HAP-1 (cell line): ENCODE results near the gene DNAJB12.
"Not testable (repeated sequence)": the region's sequence is repeated elsewhere in the genome, so short reads cannot be mapped to it uniquely, and the experiment has no call there.

Experiments
- DNase-seq, 2 experiments: peaks; one replicate each; pipeline ENCODE4 v3.0.0-alpha.2; 2016 to 2020; ENCODE audit warnings: low spot score in 2 of 2
- H3K27me3 ChIP-seq: fragments of 250-450 bp; sonication (Bioruptor Pico); 2 replicates; pipeline ENCODE4 v1.5.1; 2020; ENCODE audit warnings: low read depth, mild to moderate bottlenecking, moderate library complexity
- H3K36me3 ChIP-seq: fragments of 250-450 bp; sonication (Bioruptor Pico); replicated peaks from 2 replicates; pipeline ENCODE4 v1.5.1; 2020; ENCODE audit warnings: mild to moderate bottlenecking
- H3K4me1 ChIP-seq: fragments of 250-450 bp; sonication (Bioruptor Pico); 2 replicates; pipeline ENCODE4 v1.5.1; 2020; ENCODE audit warnings: mild to moderate bottlenecking
- H3K4me3 ChIP-seq: fragments of 250-450 bp; sonication (Bioruptor Pico); 2 replicates; pipeline ENCODE4 v1.5.1; 2020; ENCODE audit warnings: mild to moderate bottlenecking, moderate library complexity
- H3K9me3 ChIP-seq: fragments of 250-450 bp; sonication (Bioruptor Pico); 2 replicates; pipeline ENCODE4 v1.5.1; 2020; ENCODE audit warnings: mild to moderate bottlenecking, moderate library complexity
- in situ Hi-C: fragments of 300-500 bp; cut with MboI; formaldehyde crosslinking; loops from 3 replicates; pipeline ENCODE4 v1.14.3; 2020; ENCODE audit warnings: low sequenced_read_pairs, inconsistent platforms, mixed read lengths

Gene DNAJB12

DNA sequence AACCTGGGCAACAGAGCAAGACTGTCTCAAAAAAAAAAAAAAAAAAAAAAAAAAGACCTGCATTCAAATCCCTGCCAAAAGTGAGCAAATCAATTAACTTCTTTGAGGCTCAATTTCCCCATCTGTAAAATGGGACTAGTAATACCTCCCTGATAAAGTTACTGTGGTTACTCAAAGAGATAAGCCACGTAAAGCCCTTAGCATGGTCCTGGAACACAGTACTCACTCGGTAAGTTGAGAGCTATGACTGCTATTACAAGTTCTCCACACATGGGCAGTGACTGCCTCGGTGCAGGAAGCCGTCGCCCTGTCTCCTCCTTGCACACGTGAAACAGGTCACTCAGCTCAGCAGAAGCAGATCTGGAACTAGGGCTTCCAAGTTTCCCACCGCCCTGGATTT, 43.1 kb downstream of the DNAJB12 start:
- Histone ChIP-seq H3K4me3 (no peak overlapping the region), H3K27me3 (no peaks in the 10 kb centered on the region), H3K36me3 (no peaks in the 10 kb centered on the region), H3K9me3 (no peaks in the 10 kb centered on the region), H3K4me1 (peaks cover 7% of the 10 kb centered on the region)
- in situ Hi-C loops, result no loop called here
- DNase-seq, result no peak

DNA sequence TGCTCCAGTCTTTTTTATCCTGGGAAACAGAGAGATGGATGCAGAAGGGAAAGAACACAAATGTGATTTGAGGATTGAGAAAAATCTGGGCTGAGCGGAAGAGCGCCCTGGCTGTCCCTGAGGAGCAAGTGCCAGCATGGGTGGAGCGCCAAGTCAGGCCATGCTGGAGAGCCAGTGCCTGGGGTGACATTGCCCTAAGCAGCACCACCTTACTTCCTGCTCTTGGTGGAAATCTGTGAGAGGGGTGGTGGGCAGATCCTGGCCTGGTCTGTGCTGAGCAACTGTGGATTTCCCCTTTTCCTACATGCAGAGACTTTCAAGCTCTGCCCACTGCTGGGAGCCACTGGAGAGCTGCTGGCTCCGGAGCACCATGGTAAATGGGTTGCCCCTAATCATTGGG, 44.1 kb downstream of the DNAJB12 start:
- H3K9me3 ChIP-seq, result no peaks in the 10 kb centered on the region
- H3K27me3 ChIP-seq, result no peaks in the 10 kb centered on the region
- DNase-seq, result no peak
- no peak overlapping the region for H3K4me3 ChIP-seq
- H3K36me3 ChIP-seq, result no peaks in the 10 kb centered on the region
- peaks cover 7% of the 10 kb centered on the region for H3K4me1 ChIP-seq
- in situ Hi-C loops, result no loop called here

DNA sequence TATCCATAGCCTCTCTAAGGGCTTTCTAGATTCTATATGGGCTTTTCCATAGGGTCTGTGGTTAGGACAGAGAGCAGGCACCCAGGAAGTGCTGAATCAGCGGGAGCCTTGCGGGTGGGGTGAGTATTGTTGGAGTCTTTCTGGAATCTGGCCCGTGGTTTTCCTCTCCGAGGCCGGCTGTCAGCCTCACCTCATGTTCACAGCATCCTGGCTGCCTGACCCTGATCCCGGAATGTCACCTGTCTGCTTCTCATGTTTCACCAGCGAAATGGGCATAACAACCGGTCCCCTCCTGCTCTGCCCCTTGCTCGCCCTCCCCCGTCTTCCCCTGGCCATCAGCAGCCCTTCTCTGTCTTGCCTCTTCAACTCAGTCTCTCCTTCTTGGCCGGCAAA, 44.5 kb downstream of the DNAJB12 start:
- DNase-seq, result no peak
- H3K9me3 ChIP-seq, result no peaks in the 10 kb centered on the region
- peaks cover 4% of the 10 kb centered on the region for H3K4me1 ChIP-seq
- no peak overlapping the region for H3K4me3 ChIP-seq
- H3K36me3 ChIP-seq, result no peaks in the 10 kb centered on the region
- H3K27me3 ChIP-seq, result no peaks in the 10 kb centered on the region
- in situ Hi-C loops, result no loop called here

DNA sequence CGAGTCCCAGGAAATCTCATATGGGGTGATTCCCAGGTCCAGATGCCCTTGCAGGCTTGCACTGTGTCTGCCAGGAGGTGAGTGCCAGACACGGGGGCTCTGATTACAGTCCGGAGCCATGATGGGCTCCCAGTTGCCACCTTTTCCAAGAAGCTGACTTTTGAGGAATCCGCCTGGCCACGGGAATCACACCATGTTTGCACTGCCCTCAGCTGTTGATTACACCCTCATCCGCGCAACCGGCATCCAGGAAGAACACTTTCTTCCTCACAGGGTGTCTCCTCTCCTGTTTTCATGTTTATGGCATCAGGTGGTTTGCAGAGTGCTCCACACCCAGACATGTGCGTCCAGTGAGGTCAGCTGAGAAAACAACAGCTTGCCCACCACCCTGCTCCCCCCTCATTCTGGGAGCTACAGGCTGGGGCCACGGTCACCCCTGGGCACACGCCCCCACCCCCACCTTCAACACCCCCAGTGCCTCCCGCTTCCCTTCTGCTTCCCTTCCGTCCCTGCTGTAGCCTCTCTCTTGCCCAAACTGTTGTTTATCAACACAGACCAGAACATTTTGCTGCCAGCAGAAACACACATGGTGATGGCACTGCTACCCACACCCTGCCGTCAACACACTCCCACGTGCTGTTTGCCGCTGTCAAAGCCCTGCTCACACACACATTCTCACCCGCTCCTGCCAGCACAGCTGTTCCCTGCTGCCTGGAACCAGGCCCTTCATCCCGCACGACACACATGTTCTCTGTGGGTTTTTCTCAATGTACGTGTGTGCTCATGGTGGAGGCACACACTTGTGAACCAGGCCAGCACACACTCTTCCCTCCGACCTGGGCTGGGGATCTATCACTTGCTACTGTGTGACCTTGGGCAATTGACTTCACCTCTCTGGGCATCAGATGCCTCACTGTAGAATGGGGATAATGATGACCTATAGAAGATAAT, 45.2 kb downstream of the DNAJB12 start:
- in situ Hi-C loops, result no loop called here
- Histone ChIP-seq H3K4me1 (no peaks in the 10 kb centered on the region), H3K4me3 (no peak overlapping the region), H3K9me3 (no peaks in the 10 kb centered on the region), H3K27me3 (no peaks in the 10 kb centered on the region), H3K36me3 (no peaks in the 10 kb centered on the region)
- no peak for DNase-seq

DNA sequence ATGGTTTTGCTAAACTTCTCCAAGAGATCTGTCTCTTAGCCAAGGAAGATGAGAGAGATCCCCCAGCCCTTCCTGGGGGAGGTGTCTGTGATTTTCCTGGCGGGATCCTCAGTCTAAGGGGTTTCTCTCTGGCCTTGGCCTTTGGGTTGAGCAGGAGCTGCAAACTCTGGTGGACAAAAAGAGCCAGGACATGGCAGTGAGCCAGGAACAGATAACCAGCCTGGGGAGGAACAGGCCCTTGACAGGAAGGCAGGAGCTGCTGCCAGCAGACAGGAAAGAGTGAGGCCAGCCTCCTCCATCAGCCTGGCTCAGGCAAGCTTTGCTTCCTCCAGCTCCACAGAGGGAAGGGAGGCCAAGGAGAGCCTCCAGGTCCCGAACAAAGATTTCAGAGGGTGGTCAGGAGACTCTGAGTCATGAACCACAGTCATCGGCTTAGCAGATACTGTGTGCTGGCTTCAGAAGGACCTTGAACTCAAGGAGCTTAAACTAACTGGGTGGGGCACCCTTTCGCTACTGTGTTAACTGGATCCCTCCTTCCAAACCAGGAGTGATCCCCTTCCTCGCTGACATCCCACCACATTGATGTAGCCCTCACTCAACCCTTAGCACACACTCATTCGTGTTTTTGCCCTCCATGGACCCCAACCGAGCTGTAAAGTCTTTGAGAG, 46.3 kb downstream of the DNAJB12 start:
- Histone ChIP-seq H3K4me3 (no peak overlapping the region), H3K36me3 (no peaks in the 10 kb centered on the region), H3K4me1 (no peaks in the 10 kb centered on the region), H3K9me3 (no peaks in the 10 kb centered on the region), H3K27me3 (no peaks in the 10 kb centered on the region)
- no peak for DNase-seq
- in situ Hi-C loops, result no loop called here

DNA sequence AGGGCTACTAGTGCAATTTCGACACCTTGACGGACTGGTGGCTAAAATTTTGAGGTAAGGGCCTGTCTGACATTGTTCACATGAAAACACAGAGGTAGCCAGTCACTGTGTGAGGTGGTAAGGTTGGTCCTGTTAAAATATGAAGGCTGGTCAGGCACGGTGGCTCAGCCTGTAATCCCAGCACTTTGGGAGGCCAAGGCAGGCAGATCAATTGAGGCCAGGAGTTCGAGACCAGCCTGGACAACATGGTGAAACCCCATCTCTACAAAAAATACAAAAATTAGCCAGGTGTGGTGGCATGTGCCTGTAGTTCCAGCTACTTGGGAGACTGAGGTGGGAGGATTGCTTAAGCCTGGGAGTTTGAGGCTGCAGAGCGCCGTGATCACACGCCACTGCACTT, 47.0 kb downstream of the DNAJB12 start:
- H3K27me3 ChIP-seq, H3K4me3 ChIP-seq, in situ Hi-C loops, H3K9me3 ChIP-seq, H3K36me3 ChIP-seq, DNase-seq, H3K4me1 ChIP-seq: not testable (repeated sequence)

DNA sequence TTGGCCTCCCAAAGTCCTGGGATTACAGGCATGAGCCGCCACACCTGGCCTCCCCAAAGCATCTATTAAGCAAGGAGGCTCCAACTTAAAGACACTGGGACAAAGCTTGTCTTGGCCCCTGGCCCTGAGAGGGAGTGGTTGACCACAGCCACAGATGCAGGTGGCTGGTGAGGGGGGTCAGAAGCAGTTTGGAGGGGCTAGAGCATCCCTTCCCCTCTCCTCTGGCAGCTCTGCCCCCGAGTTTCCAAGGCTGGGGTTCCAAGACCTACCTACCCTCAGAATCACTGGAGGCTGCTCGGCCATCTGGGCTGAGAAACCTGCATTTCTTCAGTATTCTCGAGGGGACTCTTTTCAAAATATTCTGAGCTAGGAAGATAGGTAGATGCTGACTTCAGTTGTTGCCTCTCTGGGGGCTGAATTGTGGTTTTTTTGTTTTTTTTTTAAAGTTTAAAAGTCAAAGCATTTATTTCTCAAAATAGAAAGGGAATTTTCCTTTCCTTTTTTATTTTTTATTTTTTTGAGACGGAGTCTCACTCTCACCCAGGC, 48.4 kb downstream of the DNAJB12 start:
- H3K9me3 ChIP-seq, result no peaks in the 10 kb centered on the region
- no peaks in the 10 kb centered on the region for H3K4me1 ChIP-seq
- no peaks in the 10 kb centered on the region for H3K36me3 ChIP-seq
- H3K4me3 ChIP-seq, result no peak overlapping the region
- in situ Hi-C loops, result no loop called here
- no peak for DNase-seq
- H3K27me3 ChIP-seq, result no peaks in the 10 kb centered on the region

DNA sequence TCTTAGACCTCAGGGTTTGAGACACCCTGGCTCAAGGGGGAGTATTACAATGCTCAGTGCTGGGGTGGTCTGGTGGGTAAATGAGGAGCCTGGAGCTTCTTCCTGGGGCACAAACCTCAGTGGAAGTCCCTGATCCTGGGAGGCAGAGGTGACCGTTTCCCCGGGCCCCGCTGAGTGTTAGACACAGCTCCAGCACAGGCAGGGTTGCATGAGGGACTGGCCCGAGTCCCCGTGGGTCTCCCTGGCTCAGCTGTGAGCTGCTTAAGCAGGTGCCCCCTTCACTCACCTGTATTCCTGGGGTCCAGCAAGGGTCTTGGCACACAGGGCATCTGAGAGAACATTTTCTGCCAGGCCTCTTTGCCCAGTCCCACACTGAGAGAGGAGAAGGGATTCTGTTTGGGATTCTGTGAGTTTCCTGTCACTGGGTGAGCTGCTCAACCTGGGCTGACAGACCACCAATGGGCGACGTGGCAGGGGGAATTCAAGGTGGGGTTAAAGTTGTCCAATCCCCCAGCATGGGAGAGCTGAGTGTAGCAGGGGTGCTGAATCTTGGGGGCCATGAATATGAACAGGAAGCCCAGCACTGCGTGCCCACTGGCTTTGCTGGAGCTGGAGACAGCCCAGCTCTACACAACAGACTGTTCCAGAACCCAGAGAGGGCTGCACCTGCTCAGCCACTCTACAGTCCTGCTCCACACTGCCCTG, 51.1 kb downstream of the DNAJB12 start:
- Histone ChIP-seq H3K36me3 (no peaks in the 10 kb centered on the region), H3K4me3 (no peak overlapping the region), H3K4me1 (peaks cover under 1% of the 10 kb centered on the region; the same call in 1 of the 2 replicates), H3K27me3 (no peaks in the 10 kb centered on the region), H3K9me3 (no peaks in the 10 kb centered on the region)
- in situ Hi-C loops, result no loop called here
- no peak for DNase-seq

DNA sequence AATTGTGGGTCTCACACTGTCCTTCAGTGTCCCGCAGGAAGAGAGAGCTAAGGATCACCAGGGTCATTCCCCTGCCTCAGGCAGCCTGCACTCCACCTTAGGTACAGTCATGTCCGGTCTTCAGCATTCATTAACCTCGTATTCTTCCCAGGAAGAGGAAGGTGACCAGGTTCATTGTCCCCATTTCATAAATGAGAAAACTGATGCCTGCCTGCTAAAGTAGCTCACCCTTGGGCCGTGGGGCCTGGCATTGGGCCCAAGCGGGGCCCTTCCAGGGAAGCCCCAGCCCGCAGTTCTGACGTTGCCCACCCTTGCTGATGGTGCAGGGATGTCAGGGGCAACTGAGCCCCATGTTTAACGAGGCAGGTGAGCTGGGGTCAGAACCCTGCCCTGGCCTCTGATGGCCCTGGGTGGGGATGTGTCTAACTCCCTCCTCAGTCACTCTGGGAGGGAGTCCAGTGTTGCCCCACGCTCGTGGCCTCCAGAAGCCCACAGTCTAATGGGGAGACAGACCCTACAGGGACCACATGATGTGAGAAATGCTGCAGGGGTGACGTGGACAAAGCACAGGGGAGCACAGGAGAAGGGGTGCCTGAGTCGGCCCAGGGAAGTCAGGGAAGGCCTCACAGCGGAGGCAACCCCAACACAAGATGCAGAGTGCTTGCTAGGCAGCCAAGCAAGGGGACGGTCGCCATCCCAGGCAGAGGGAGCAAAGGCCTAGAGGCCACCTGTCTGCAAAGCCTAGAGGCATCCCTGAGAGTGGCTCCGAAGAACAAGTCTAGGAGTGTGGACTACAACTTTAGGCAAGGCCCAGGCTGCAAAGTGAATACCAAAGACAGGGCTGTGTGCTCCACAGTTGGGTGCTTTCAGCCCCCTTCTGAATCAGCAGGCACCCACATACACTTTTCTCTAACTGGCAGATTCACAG, 55.9 kb downstream of the DNAJB12 start:
- no peak for DNase-seq
- in situ Hi-C loops, result no loop called here
- Histone ChIP-seq H3K36me3 (no peaks in the 10 kb centered on the region; the same call in 1 of the 2 replicates), H3K4me3 (no peak overlapping the region), H3K9me3 (no peaks in the 10 kb centered on the region), H3K27me3 (no peaks in the 10 kb centered on the region), H3K4me1 (peaks cover 18% of the 10 kb centered on the region)

DNA sequence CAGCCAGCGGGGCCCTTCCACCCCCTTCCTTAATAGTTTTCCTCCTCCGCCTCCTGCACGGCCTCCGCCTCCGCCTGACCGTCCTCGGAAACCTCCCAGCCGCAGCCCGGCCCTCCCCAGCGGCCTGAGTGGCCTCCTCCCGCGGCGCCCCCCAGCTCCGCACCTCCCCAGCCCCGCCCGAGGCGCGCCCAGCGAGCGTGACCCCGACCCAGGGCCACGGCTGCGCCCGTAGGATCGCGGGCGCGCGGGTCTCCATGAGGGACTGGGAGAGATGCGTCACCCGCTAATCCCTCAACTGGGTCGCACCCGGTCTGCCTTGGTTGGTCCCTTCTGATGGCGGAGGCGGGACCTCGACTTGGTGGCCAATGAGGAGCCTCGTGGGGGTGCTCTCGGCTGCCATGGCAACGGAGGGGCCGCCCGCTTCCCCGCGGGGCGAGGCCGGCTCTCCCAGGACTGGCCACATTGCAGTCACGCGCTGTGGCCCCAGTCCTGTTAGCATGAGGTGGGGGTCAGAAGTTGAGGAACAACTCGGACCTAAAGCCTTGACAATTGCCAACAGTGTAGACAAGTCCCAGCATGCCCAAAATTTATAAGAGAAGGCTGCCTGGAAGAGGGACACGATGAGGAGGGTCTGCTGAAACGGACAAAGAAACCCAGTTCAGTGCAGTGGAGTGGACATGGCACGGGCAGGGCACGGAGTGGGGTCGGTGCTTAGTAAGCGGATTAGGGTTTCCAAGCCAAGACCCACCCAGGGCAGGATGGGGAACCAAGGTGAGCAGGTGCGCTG, 56.7 kb downstream of the DNAJB12 start:
- Histone ChIP-seq H3K4me1 (peaks cover 18% of the 10 kb centered on the region), H3K27me3 (no peaks in the 10 kb centered on the region), H3K9me3 (no peaks in the 10 kb centered on the region), H3K4me3 (peak overlapping the region; percentile 42), H3K36me3 (no peaks in the 10 kb centered on the region; the same call in 1 of the 2 replicates)
- in situ Hi-C loops, result no loop called here
- peak; percentile 94 to 99 for DNase-seq

DNA sequence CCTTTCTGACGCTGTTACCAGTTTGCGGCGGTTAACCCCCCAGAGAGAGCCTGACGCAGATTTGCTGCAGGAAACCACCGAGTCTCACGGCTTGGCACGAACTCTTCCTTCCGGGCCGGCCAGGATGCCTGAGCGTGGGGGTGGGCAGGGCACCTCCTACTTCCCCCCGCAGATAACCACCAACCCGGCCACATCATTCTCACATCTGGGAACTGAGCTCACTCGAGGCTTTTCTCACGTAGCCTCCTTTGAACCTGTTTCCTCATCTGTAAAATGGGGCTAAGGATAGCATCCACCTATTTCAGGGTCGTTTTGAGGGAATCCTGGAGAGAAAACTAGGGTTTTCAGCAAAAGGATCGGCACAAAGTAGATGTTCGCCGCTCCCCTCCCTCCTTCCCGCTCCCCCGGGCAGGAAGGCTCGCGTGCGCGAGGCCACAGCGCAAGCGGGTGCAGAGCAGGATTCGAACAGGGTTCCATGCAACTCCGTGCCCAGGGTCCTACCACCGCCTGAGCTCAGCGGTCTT, 57.4 kb downstream of the DNAJB12 start:
- H3K9me3 ChIP-seq, result no peaks in the 10 kb centered on the region
- H3K27me3 ChIP-seq, result no peaks in the 10 kb centered on the region
- H3K4me3 ChIP-seq, result peak overlapping the region; percentile 42
- H3K36me3 ChIP-seq, result no peaks in the 10 kb centered on the region; the same call in 1 of the 2 replicates
- H3K4me1 ChIP-seq, result peaks cover 18% of the 10 kb centered on the region
- in situ Hi-C loops, result no loop called here
- DNase-seq, result no peak

DNA sequence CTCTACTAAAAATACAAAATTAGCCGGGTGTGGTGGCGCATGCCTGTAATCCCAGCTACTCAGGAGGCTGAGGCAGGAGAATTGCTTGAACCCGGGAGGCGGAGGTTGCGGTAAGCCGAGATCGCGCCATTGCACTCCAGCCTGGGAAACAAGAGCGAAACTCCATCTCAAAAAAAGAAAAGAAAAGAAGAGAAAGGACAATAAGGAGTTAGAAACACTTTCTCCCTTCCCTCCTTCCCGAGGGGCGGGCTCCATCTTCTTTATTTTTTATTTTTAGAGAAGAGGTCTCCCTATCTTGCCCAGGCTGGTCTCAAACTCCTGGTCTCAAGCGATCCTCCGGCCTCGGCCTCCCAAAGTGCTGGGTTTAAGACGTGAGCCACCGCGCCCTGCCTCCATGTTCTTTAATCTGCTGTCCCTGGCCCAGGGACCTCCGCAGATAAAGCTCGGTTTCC, 57.9 kb downstream of the DNAJB12 start:
- DNase-seq, H3K9me3 ChIP-seq, in situ Hi-C loops, H3K36me3 ChIP-seq, H3K27me3 ChIP-seq: not testable (repeated sequence)
- Histone ChIP-seq H3K4me3 (peak overlapping the region; percentile 42; the same call in 1 of the 2 replicates), H3K4me1 (peaks cover 18% of the 10 kb centered on the region)
